GM23248 (cell line): ENCODE results near the gene SORL1-AS1.

Experiments
- DNase-seq: peaks from one replicate; pipeline ENCODE4 v3.0.0-alpha.2; 2015
- H2AFZ ChIP-seq: fragments of 200-600 bp; sonication (generic); 2 replicates; pipeline ENCODE4 v1.6.1; 2016; ENCODE audit warnings: antibody characterized with exemption
- H3F3A ChIP-seq: fragments of 200-600 bp; sonication (generic); 2 replicates; pipeline ENCODE4 v1.6.1; 2016; ENCODE audit warnings: mild to moderate bottlenecking, antibody characterized with exemption, mixed run types; ENCODE audit not compliant: insufficient read depth
- H3K27ac ChIP-seq: fragments of 200-600 bp; sonication (generic); 2 replicates; pipeline ENCODE4 v1.5.1; 2016; ENCODE audit warnings: mild to moderate bottlenecking
- H3K27me3 ChIP-seq: fragments of 200-600 bp; sonication (generic); replicated peaks from 2 replicates; pipeline ENCODE4 v1.6.1; 2016; ENCODE audit warnings: mild to moderate bottlenecking; ENCODE audit not compliant: insufficient read depth
- H3K36me3 ChIP-seq: fragments of 200-600 bp; sonication (generic); 2 replicates; pipeline ENCODE4 v1.6.1; 2016; ENCODE audit warnings: low read depth, mild to moderate bottlenecking
- H3K4me1 ChIP-seq: fragments of 200-600 bp; sonication (generic); 2 replicates; pipeline ENCODE4 v1.6.1; 2016; ENCODE audit warnings: mild to moderate bottlenecking; ENCODE audit not compliant: insufficient read depth
- H3K4me2 ChIP-seq: fragments of 200-600 bp; sonication (generic); one replicate; pipeline ENCODE4 v1.6.1; 2016; ENCODE audit warnings: mild to moderate bottlenecking; ENCODE audit not compliant: unreplicated experiment
- H3K4me3 ChIP-seq: fragments of 200-600 bp; sonication (generic); 2 replicates; pipeline ENCODE4 v1.5.1; 2016; ENCODE audit warnings: mild to moderate bottlenecking
- H3K79me2 ChIP-seq: fragments of 200-600 bp; sonication (generic); 2 replicates; pipeline ENCODE4 v1.6.1; 2016; ENCODE audit warnings: mild to moderate bottlenecking; ENCODE audit not compliant: insufficient read depth
- H3K9ac ChIP-seq: fragments of 200-600 bp; sonication (generic); 2 replicates; pipeline ENCODE4 v1.6.1; 2016; ENCODE audit warnings: mild to moderate bottlenecking
- H3K9me2 ChIP-seq: fragments of 200-600 bp; sonication (generic); 2 replicates; pipeline ENCODE4 v1.6.1; 2016; ENCODE audit warnings: mixed run types, mild to moderate bottlenecking, moderate library complexity; ENCODE audit not compliant: insufficient read depth
- H3K9me3 ChIP-seq: fragments of 200-600 bp; sonication (generic); one replicate; pipeline ENCODE4 v1.6.1; 2017; ENCODE audit warnings: low read depth
- H4K20me1 ChIP-seq: fragments of 200-600 bp; sonication (generic); 2 replicates; pipeline ENCODE4 v1.6.0; 2016; ENCODE audit not compliant: insufficient read depth
- EZH2 ChIP-seq: fragments of 200-600 bp; sonication (generic); IDR thresholded peaks from 2 replicates; pipeline ENCODE4 v1.6.1; 2018; ENCODE audit warnings: antibody characterized with exemption, mild to moderate bottlenecking; ENCODE audit not compliant: insufficient read depth, poor library complexity, severe bottlenecking
- EZH2phosphoT487 ChIP-seq: fragments of 200-600 bp; sonication (generic); IDR thresholded peaks from 2 replicates; pipeline ENCODE4 v1.6.1; 2018; ENCODE audit warnings: antibody characterized with exemption, moderate library complexity, mild to moderate bottlenecking, low read depth; ENCODE audit not compliant: insufficient read depth
- WGBS, 2 experiments: methylation state at CpG; one replicate each; pipeline ENCODE4 v1.1.6; 2015 to 2017; ENCODE audit warnings: low lambda C conversion rate in 2 of 2, low coverage in 1 of 2; ENCODE audit errors: missing lambda C conversion rate in 2 of 2; 5-methylcytosine and 5-hydroxymethylcytosine counted together
- in situ Hi-C: fragments of 300-500 bp; cut with MboI; formaldehyde crosslinking; loops from 2 replicates; pipeline ENCODE4 v1.15.0; 2020

The SORL1-AS1 gene

DNA sequence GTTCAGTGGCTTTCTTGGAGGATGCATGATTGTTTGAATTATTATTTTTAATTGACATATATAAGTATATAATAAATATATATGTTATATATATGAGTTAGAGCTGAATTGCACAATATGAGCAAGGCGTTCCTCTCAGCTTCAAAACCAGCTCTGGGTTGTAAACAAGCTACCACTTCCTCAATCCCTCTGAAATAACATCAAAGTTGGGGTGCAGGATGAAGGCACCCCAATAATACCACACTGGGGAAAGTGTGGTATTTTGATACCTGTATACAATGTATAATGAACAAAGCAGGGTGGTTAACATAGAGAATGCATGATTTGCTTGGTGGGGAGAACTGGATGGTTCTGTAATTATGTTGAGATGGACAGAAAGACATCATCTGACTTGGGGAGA is 2.4 kb downstream of the SORL1-AS1 start:
- Histone ChIP-seq H3K27ac (no peak overlapping the region), H3K4me3 (no peak overlapping the region), H4K20me1 (no peaks in the 10 kb centered on the region), H3K27me3 (peaks cover 42% of the 10 kb centered on the region), H3K9me3 (no peaks in the 10 kb centered on the region), H3K9ac (no peak overlapping the region), H3F3A (no peaks in the 10 kb centered on the region), H2AFZ (no peak overlapping the region), H3K4me1 (no peaks in the 10 kb centered on the region), H3K9me2 (no peaks in the 10 kb centered on the region), H3K4me2 (no peak overlapping the region), H3K36me3 (no peaks in the 10 kb centered on the region), H3K79me2 (no peaks in the 10 kb centered on the region)
- 77 to 93% methylated on average over 1 of the region's 1 CpG for WGBS, 2 experiments
- DNase-seq = no peak
- TF ChIP-seq EZH2phosphoT487 = no peak
- no peak for TF ChIP-seq EZH2
- in situ Hi-C loops = no loop called here

GRCh38 chr11:121449626-121450025 is 3.1 kb downstream of the SORL1-AS1 start:
- H3F3A ChIP-seq = no peaks in the 10 kb centered on the region
- no peak overlapping the region for H3K4me2 ChIP-seq
- no peak for DNase-seq
- in situ Hi-C loops = no loop called here
- 82 to 93% methylated on average over 2 of the region's 2 CpGs for WGBS, 2 experiments
- no peak overlapping the region for H2AFZ ChIP-seq
- no peak for TF ChIP-seq EZH2
- H3K36me3 ChIP-seq = no peaks in the 10 kb centered on the region
- H3K4me3 ChIP-seq = no peak overlapping the region
- no peaks in the 10 kb centered on the region for H3K9me2 ChIP-seq
- H3K9me3 ChIP-seq = no peaks in the 10 kb centered on the region
- no peak overlapping the region for H3K9ac ChIP-seq
- H4K20me1 ChIP-seq = no peaks in the 10 kb centered on the region
- no peaks in the 10 kb centered on the region for H3K79me2 ChIP-seq
- no peak overlapping the region for H3K27ac ChIP-seq
- peaks cover 40% of the 10 kb centered on the region for H3K27me3 ChIP-seq
- H3K4me1 ChIP-seq = no peaks in the 10 kb centered on the region

GRCh38 chr11:121449123-121449522 is 3.6 kb downstream of the SORL1-AS1 start:
- TF ChIP-seq EZH2phosphoT487 (no peak), EZH2 (no peak)
- no peaks in the 10 kb centered on the region for H3K9me3 ChIP-seq
- no peak overlapping the region for H3K4me2 ChIP-seq
- no peaks in the 10 kb centered on the region for H3K9me2 ChIP-seq
- no peak overlapping the region for H3K4me3 ChIP-seq
- H3K79me2 ChIP-seq = no peaks in the 10 kb centered on the region
- peaks cover 38% of the 10 kb centered on the region for H3K27me3 ChIP-seq
- H3K4me1 ChIP-seq = no peaks in the 10 kb centered on the region
- no peaks in the 10 kb centered on the region for H4K20me1 ChIP-seq
- WGBS, 2 experiments = 90 to 92% methylated on average over 4 of the region's 4 CpGs
- no peak overlapping the region for H2AFZ ChIP-seq
- no peak for DNase-seq
- H3F3A ChIP-seq = no peaks in the 10 kb centered on the region
- H3K9ac ChIP-seq = no peak overlapping the region
- in situ Hi-C loops = no loop called here
- H3K36me3 ChIP-seq = no peaks in the 10 kb centered on the region
- no peak overlapping the region for H3K27ac ChIP-seq

GRCh38 chr11:121448431-121448941 is 4.3 kb downstream of the SORL1-AS1 start:
- in situ Hi-C loops = no loop called here
- no peaks in the 10 kb centered on the region for H4K20me1 ChIP-seq
- no peaks in the 10 kb centered on the region for H3F3A ChIP-seq

DNA sequence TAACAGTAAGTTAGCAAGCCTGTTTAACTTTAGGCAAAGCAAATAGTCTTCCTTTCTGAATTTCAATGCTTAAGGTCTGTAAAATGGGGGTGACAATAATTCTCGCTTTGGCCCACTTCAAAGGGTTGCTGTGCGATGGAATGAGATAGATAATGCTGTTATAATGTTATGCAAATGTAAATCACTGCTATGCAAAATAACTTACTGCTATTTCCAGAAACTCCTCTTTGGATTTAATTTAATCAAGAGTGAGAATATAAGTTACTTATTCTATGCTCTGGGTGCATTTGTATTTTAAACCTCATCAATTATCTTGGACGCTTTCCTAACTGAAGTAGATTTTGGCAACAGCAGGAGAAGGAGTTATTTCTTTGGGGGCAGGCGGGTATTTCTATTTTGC is 4.8 kb downstream of the SORL1-AS1 start:
- WGBS, 2 experiments = 82 to 94% methylated on average over 4 of the region's 4 CpGs
- in situ Hi-C loops = no loop called here

More at GRCh38 chr11:121448431-121448941, 4.3 kb downstream of the SORL1-AS1 start:
- Histone ChIP-seq H3K4me2 (no peak overlapping the region), H3K9me2 (no peaks in the 10 kb centered on the region), H3K36me3 (no peaks in the 10 kb centered on the region), H3K79me2 (no peaks in the 10 kb centered on the region), H2AFZ (no peak overlapping the region), H3K9ac (no peak overlapping the region), H3K4me1 (no peaks in the 10 kb centered on the region), H3K27ac (no peak overlapping the region), H3K27me3 (peaks cover 35% of the 10 kb centered on the region), H3K4me3 (no peak overlapping the region), H3K9me3 (no peaks in the 10 kb centered on the region)
- no peak for DNase-seq
- 62 to 67% methylated on average over 3 of the region's 3 CpGs for WGBS, 2 experiments
- TF ChIP-seq EZH2phosphoT487 = no peak
- TF ChIP-seq EZH2 = no peak

More for the DNA sequence above, 4.8 kb downstream of the SORL1-AS1 start:
- Histone ChIP-seq H3K4me3 (no peak overlapping the region), H3K9me2 (no peaks in the 10 kb centered on the region), H2AFZ (no peak overlapping the region), H3K79me2 (no peaks in the 10 kb centered on the region), H3K27me3 (peaks cover 35% of the 10 kb centered on the region), H3K27ac (no peak overlapping the region), H3K9ac (no peak overlapping the region), H4K20me1 (no peaks in the 10 kb centered on the region), H3K4me2 (no peak overlapping the region), H3K36me3 (no peaks in the 10 kb centered on the region), H3F3A (no peaks in the 10 kb centered on the region), H3K4me1 (no peaks in the 10 kb centered on the region), H3K9me3 (no peaks in the 10 kb centered on the region)
- DNase-seq = no peak
- no peak for TF ChIP-seq EZH2
- TF ChIP-seq EZH2phosphoT487 = no peak
